Measurements from ENCODE around the gene CLSTN3.

CLSTN3 gene

DNA sequence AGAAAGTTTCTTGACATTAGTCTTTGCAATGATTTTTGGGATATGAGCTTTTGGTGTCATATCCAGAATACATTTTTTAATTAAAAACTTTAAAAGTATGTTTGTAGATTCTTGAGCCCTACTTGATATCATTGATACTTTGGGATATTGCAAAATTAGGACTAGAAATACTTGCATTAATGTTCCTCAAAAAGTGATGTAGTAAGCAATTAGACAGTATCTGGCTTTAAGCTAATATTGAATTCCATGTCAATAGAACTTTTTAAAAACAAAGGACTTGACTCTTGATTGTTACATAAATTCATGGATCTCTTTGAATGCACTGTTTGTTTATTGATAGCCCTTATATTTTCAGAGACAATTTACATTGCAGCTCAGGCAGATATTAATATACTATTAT, 74.9 kb downstream of the CLSTN3 start:
- Histone ChIP-seq H3K27me3 (no peaks in the 10 kb centered on the region), H3K4me1 (ENCODE audit: control insufficient read depth in 1 of 2, insufficient read depth in 1 of 2, low read depth in 1 of 2, low read length in 1 of 2) (no peaks in the 10 kb centered on the region), H3K4me3 (ENCODE audit: low read depth in 1 of 2, low read length in 1 of 2) (no peak overlapping the region), H3K9me3 (no peaks in the 10 kb centered on the region), H3K27ac (no peak overlapping the region), H3K36me3 (peaks cover 67% of the 10 kb centered on the region)
- TF ChIP-seq, protein P1, sequence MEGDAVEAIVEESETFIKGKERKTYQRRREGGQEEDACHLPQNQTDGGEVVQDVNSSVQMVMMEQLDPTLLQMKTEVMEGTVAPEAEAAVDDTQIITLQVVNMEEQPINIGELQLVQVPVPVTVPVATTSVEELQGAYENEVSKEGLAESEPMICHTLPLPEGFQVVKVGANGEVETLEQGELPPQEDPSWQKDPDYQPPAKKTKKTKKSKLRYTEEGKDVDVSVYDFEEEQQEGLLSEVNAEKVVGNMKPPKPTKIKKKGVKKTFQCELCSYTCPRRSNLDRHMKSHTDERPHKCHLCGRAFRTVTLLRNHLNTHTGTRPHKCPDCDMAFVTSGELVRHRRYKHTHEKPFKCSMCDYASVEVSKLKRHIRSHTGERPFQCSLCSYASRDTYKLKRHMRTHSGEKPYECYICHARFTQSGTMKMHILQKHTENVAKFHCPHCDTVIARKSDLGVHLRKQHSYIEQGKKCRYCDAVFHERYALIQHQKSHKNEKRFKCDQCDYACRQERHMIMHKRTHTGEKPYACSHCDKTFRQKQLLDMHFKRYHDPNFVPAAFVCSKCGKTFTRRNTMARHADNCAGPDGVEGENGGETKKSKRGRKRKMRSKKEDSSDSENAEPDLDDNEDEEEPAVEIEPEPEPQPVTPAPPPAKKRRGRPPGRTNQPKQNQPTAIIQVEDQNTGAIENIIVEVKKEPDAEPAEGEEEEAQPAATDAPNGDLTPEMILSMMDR (IDR thresholded peaks at IDR 0.05), result no peak

DNA sequence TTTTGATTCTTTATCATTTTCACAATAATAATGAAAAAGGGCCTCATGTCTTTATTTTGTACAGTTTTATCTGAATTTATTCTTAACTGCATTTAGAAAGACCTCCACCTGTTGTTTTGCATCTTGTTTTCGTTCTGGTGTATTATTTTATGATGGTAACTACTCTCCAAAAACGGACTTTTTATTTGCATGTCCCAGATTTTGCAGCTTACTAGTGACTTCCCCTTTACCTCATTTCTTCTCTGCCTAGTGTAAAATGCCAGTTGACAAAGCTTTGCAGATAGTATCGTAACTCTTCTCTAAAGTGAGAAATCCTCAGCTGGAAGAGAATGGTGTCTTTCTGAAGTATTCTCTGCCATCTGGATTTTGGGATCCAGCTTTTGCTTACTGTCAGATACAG, 76.5 kb downstream of the CLSTN3 start:
- Histone ChIP-seq H3K27ac (no peak overlapping the region), H3K27me3 (no peaks in the 10 kb centered on the region), H3K36me3 (peaks cover 65% of the 10 kb centered on the region), H3K4me3 (ENCODE audit: low read depth in 1 of 2, low read length in 1 of 2) (no peak overlapping the region), H3K4me1 (ENCODE audit: control insufficient read depth in 1 of 2, insufficient read depth in 1 of 2, low read depth in 1 of 2, low read length in 1 of 2) (peaks cover 7 to 9% of the 10 kb centered on the region in 2 experiments), H3K9me3 (no peaks in the 10 kb centered on the region)
- TF ChIP-seq, protein P1 (IDR thresholded peaks at IDR 0.05), result no peak

DNA sequence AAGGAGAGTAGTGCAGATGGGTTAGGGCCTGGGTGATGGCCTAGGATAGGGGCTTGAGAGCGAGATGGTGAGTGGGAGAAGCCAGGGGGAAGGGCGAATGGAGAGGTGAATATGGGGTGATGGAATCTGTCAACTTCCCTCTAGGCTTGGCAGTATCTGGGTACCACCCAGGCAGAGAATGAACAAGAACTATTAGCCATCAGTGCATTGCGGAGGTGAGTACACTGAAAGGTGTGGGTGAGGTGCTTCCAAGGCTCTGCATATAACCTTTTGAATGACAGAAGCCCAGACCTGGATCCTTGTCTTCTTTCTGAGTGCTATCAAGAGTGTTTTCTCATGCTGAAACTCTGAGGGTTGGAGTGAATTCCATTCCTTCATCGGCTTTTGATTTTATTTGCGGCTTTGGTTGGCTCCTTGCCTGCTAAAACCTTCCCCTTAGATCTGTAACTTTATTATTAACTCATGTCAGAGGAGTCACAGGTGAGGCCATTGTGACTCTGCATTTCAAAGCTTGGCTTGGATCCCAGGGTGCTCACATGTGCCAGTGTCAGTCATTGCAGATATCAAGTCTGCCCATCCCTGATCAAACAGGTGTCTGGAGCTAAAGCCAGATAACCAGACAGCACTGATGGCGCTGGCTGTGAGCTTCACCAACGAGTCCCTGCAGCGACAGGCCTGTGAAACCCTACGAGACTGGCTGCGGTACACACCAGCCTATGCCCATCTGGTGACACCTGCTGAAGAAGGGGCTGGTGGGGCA, 77.9 kb downstream of the CLSTN3 start:
- TF ChIP-seq, protein P1 (IDR thresholded peaks at IDR 0.05), result no peak
- Histone ChIP-seq H3K27me3 (no peaks in the 10 kb centered on the region), H3K36me3 (peaks cover 52% of the 10 kb centered on the region), H3K27ac (no peak overlapping the region), H3K4me1 (ENCODE audit: control insufficient read depth in 1 of 2, insufficient read depth in 1 of 2, low read depth in 1 of 2, low read length in 1 of 2) (peaks cover 7 to 9% of the 10 kb centered on the region in 2 experiments), H3K4me3 (ENCODE audit: low read depth in 1 of 2, low read length in 1 of 2) (no peak overlapping the region), H3K9me3 (no peaks in the 10 kb centered on the region)

All from neutrophil (primary cell).